ENCODE data around the gene GMDS.

Gene GMDS

DNA sequence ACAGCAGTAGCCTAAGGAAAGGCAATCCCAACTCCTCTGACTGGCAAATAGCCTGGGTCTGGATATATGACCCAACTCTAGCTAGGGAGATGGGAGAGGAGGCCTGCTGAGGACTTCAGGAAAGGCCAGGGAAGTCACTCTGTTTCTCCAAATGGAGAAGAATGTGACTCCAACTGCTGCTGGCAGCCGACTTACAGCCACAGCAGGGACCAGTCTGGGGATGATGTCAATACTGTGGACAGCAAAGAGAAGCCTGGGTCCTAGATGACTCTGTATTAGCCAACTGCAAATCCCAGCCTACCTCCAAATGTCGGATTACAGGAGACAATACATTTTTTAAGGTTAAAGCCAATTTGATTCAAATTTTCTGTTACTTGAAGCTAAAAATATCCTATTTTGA is 403.1 kb downstream of the GMDS start:
- in situ Hi-C loops (cut with HindIII; ENCODE audit: low sequenced_read_pairs), result no loop called here

DNA sequence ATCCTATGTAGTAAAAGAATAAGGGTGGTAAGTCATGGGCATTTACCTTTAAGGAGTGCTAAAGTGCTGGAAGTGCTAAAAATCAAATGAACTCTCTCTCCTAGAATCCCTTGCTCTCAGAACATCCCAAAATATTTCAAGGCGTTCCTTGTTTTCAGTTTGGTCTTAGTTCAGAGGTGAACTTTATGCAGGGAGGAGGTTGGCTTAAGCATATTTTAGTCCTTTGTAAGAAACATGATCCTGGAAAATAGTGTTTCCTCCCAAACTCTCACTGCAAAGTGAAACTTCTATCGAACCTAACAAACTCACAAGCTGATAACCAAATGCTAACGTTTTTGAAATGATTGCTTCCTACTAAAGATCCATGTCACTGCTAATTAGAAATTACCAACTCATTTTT is 404.3 kb downstream of the GMDS start:
- in situ Hi-C loops (cut with HindIII; ENCODE audit: low sequenced_read_pairs), result no loop called here

DNA sequence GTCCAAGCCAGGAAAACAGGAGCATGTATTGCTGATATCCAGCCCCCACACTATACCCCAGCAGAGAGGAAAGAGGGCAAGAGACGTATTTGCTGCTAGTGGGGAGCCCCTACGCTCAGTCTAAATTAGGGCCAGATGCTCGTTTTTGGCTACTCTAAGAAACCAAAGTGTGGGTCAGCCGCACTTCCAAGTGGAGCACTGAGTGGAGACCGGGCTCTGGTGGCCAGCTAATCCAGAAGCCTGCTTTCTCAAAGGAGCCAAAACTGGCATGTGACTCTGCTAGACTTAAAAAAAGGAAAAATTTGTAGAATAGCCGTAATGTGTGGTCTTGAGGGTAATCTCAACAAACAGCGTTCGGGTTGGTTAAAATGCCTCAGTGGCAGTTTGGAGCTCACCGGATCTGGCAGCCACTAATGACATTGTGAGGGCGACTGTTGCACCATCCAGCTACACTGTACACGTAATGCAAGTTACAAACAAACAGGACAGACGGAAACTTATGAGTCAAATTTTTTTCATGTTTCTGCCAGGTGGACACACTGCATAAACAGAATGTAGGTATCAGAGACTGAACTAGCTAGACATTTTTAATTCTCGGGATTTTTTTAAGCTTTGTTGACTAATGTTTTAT is 404.8 kb downstream of the GMDS start:
- in situ Hi-C loops (cut with HindIII; ENCODE audit: low sequenced_read_pairs), result no loop called here

DNA sequence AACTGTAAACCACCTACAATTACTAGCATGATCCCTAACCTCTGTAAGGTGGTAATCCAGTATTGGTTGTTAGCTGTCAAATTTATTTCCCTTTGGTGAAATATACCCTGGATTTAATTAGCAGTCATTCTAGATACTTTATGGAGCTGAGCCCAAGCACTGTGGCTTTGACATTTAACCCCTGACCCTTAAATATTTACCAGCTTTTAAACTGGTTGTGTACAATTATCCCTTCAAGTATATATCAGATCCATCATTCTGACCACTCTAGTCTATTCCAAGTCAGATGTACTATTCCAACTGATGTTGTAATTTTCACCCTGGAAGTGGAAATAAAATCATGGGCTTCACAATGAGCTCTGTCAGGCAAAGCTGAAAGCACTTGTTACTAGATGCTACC is 406.0 kb downstream of the GMDS start:
- in situ Hi-C loops (cut with HindIII; ENCODE audit: low sequenced_read_pairs), result no loop called here

DNA sequence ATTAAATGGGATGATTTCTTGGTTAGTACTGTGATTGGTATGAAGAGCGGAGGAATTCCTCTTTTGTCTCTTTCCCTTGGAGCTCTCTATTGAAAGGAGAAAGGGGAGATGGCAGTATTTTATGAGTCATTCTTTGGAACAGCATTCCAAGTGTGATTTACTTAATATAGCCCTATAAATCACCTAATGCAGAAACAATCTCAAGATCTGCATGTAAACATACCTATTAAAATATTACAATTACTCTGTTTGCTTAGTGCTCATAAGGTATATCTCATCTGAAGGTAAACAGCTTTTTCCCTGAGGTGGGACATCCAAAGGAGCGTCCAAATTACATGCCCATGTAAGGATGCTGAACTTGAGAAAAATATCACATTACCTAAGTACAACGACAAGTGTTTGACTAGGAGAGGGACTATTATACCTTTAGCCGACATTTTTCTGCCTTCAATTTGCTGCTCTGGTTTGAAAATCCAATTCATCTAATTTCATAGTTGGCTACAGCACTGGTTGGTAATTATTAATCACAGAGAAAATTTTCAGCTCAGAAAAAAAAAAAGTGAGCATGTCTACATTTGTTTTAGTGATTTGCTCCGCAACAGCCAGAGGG is 406.7 kb downstream of the GMDS start:
- in situ Hi-C loops (cut with HindIII; ENCODE audit: low sequenced_read_pairs), result no loop called here

DNA sequence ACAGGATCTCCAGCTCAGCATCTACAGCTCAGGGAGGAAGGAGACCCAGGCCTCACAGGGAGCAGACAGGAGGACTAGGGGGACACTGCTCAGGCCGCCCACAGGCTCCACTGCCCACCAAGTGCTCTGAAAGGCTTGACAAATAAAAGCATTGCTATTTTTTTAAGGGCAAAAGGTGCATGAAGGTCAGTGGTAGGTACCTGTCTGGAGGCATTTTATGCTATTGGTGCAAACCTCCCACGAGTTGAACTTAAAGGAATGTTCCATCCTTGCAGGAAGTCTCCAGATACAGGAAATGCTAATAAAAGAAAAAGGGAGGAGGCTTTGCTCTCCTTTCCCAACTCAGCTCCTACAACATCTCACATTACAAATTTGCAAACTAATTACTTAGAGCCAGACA is 407.6 kb downstream of the GMDS start:
- in situ Hi-C loops (cut with HindIII; ENCODE audit: low sequenced_read_pairs), result no loop called here

DNA sequence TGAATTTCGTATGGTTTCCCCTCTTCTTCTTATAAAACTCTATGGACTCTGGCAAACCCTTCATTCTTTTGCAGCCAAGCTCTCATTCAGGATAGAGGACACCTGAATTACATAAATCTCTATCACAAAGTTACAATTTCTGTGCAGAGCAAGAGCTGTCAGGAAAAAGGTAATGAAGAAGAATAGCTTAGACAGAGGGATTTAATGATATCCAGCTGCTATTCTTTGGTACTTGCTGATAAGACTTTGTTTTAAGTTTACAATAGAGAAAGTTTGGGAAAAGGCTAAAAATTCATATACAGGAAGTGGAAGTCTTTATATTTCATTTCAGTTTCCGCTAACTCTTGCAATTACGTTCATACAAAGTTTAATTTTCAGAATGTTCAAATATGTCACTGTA is 408.7 kb downstream of the GMDS start:
- in situ Hi-C loops (cut with HindIII; ENCODE audit: low sequenced_read_pairs), result no loop called here

DNA sequence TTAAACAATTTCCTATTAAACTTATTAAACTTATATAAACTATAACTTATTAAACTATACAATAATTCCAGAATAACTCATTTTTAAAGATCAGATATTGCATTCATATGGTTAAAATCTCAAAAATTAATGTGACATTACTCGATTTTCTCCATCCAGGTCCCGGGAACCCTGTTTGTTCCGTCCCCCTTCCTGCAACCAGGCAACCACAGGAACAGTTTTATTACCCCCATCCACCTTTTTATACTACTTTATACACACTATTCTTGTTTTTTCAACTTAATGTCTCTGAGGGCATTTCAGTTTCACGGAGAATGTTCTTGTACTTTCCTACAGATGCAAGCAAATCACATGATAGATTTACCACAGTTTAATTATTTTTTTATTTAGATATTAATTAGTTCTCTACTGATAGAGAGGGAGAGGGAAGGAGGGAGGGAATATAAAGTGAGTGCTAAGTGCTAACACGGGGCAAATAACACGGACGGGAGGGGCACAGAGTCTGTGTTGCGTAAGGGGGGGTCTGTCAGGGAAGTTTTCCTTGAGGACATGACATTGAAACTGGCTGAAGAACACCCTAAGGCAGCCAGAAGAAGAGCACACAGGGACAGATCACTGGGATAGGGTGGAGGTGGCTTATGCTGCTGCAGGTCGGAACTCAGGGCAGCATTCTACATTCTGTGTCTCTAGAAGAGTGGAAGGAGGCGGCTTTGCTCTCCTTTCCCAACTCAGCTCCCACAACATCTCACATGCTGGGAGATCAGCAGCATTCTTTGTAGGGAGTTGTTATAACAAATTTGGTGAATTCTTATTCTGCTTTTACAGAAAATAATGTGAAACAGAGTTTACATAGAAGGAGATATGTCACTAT is 410.5 kb downstream of the GMDS start:
- in situ Hi-C loops (cut with HindIII; ENCODE audit: low sequenced_read_pairs), result no loop called here

DNA sequence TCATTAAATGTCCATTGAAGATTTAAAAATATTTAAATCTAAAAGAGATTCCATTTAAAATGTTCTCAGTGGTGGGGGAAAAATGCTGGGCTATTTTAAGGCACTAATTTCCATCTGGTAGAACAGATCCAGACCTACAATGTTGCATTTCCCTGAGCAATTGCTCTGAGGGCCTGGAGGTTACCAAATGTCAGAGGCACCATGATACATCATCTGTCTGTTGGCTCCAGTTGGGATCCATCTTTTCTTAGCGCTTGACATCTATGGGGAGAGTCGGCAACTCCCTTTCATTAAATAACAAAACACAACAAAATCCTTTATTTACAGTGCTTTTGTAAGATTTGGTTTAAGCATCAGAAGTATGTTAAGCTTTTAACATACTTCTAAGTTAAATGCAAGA is 411.2 kb downstream of the GMDS start:
- in situ Hi-C loops (cut with HindIII; ENCODE audit: low sequenced_read_pairs), result no loop called here

DNA sequence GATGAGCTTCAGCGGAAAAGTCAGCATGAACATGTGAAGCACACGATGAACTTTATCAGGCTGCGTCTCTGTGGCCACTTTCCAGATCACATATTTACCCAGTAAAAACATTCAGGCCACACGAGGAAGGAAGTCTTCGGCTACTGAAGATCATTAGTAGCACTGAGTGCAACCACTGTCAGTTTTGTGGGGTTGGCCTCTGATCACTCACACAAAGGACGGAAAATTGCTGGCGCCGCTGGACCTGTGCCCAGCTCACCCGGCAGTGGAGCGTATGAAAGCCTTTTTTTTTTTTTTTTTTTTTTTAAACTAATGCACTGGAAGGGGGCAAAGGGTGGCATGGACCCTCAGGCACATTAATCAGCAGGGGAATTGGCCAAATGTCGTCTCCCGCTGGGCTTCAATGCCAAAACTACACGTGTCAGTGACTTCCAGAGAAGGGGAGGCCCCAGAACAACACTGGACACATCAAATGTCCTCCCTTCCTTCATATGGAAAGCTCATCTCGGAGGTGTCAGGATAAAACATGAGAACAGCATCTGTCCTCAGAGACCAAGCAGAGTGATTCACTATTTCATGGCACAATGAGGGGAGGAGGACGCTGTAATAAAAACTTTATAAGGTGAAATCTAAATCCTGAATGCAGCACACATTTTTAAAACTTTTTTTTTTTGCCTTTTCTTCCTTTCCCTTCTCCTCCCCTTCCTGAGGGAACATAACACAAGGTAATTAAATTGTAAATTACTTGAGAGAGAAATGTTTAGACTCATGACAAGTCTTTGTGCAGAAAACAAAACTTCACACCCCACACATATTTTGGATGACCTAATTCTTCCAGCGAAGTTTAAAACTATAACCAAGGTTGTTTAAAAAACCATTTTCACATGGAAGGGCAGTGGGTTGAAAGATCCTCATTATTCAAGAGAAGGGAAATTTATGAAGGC is 412.3 kb downstream of the GMDS start:
- in situ Hi-C loops (cut with HindIII; ENCODE audit: low sequenced_read_pairs), result no loop called here

DNA sequence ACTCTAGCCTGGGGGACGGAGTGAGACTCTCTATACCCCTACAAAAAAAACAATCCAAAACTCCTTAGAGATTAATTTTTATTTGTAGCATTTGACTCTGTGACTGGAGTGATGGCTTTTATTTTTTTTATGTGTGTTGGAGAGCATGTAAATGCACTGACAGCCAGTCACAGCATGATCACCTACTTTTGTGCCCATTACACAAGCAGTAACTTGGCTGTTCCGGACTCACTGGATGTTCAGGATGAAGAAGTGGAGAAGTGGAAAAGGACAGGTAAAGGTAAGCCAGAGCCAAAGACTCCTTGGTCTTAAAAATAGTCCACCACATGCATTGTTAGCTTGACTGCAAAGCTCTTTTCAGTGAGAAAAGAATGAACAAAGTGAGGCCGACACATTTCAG is 413.0 kb downstream of the GMDS start:
- in situ Hi-C loops (cut with HindIII; ENCODE audit: low sequenced_read_pairs), result no loop called here

DNA sequence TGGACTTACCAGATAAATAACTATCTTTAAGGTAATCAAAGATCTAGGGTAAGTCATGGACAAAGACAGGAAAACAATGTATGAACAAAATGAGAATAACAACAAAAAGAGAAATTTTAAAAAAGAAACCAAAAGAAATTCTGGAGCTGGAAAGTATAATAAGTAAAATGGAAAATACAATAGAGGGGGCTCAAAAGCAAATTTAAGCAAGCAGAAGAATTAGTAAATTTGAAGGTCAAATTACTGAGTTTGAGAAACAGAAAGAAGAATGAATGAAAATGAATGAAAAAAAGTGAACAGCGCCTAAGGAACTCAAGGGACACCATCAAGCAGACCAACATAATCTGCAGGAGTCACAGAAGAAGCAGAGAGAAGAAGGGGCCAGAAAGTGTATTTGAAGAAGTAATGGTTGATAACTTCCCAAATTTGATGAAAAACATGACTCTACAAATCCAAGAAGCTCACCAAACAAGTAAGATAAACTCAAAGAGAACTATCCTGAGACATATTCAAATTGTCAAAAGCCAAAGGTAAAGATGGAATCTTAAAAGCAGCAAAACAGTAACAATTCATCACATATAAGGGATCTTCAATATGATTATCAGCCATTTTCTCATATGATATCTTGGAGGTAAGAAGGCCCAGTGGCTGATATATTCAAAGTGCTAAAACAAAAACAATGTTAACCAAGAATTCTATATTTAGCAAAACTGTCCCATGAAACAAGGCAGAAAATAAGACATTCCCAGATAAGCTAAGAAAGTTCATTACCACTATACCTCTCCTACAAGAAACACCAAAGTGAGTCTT is 417.2 kb downstream of the GMDS start:
- in situ Hi-C loops (cut with HindIII; ENCODE audit: low sequenced_read_pairs), result no loop called here

DNA sequence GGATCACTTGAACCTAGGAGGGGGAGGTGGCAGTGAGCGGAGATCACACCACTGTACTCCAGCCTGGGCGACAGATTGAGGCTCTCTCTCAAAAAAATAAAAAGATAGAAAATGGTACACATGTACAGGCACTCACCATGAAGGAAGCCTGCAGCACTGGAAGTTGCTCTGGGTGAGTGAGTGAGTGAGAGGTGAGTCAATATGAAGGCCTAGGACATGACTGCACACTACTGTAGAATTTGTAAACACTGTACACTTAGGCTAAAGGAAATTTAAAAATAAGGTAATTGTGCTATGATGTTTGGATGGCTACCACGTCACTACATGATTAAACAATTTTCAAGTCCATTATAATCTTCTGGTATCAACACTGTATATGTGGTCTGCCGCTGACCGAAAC is 419.5 kb downstream of the GMDS start:
- in situ Hi-C loops (cut with HindIII; ENCODE audit: low sequenced_read_pairs), result no loop called here

DNA sequence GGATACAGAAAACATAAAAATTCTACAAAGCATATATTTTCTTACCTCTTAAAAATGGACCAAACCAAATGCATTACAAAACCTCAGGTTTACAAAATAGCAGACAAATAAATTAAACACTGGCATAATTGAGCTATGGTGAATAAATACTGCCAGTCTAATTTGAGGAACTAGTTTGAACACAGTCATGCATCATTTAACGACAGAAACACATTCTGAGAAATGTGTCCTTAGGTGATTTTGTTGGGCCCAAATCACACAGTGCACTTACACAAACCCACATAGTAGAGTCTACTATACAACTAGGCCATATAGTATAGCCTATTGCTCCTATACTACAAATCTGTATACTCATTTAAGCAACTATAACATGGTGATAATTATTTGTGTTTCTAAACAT is 420.1 kb downstream of the GMDS start:
- in situ Hi-C loops (cut with HindIII; ENCODE audit: low sequenced_read_pairs), result no loop called here

DNA sequence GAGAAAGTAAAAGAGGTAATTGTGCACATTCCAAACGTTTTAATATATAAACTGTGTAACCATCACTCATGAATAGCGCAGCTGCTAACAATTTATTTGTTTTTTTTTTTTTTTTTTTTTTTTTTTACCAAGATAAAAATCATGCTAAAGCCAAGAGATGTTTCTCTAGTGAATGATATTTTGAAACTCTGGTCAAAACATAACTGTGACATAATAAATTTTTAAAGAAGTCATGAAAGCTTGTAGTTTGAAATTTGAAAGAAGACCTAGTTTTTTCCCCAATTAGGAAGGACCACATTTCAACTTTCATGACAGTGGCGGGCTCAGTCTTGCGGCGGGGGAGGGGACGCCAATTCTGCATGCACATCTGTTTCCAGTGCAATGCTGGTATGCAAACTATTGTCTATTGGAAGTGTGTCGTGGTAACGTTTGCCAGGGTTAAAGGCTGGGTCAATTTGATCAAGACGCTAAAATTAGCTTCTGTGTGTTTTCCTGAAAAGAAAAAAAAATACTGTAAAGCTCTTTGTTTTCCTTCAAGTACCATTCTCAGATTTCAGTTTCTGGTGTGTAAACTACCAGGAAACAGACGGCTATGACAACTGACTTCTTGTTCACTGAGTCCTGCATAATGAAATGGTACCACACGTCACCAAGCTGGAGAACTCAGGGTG is 423.8 kb downstream of the GMDS start:
- in situ Hi-C loops (cut with HindIII; ENCODE audit: low sequenced_read_pairs), result no loop called here

DNA sequence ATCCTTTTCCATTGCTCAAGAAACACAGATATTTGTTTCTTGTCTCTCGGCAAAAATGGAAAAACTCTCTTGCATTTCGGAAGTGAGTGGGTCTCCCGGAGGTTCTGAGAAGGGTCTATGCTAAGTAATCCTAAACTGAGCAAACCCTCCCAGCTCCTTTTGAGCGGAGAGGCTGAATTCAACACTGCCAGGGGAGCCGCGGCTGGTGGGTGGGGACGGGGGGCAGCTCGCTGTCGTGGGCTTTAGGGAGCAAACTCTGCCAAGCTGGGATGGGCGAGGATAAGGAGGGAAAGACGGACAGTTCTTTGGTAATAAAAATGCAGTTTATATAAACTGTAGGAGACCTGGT is 424.3 kb downstream of the GMDS start:
- in situ Hi-C loops (cut with HindIII; ENCODE audit: low sequenced_read_pairs), result no loop called here

DNA sequence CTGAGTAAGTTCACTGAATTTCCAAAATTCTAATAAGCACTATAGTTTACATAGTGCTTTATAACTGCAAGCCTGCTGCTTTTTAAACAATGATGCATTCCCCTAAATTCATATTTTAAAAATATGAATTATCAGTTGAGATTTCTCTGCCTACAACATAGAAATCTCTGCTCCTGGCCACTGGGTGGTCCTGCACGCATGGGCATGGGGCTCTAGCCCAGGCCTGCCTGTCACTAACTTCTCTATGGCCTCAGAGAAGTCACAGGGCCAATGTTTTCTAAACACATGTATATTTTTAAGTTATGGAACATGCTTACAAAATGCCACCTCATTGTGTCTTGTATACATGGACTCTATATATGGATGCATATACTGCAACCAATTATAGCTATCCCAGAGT is 424.7 kb downstream of the GMDS start:
- in situ Hi-C loops (cut with HindIII; ENCODE audit: low sequenced_read_pairs), result no loop called here

DNA sequence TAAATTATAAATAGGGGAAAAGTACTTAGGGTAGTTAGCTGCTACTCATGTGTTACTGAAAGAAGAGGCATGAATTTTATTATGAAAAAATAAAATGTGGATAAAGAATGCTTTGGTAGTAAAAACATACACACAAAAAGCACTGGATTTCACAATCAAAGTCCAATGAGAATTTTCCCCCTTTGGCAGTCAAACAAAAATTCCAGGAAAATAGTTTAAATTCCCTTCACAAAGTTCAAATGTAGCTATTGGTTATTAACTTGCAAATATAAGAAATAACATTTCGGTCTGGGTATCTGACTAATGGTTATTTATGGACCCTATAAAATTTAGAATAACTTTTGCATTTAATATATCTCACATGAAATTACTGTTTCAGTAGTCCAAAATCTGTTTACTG is 425.2 kb downstream of the GMDS start:
- in situ Hi-C loops (cut with HindIII; ENCODE audit: low sequenced_read_pairs), result no loop called here

DNA sequence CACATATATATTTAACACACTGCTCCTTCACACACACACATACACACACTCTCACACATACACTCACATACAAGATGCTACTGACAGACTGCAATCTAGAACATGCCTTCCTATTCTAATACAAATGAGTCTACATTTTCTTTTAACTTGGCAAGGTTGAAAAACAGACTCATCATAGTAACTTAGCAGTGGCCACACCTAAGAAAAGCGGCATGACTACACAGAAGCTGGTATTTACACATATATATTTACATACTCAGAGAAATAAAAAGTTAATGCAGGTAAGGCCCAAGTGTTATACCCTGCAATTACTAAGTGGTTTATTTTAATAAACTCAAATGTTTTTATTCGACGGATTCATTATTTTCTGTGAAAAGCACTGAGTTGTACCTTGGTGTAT is 426.4 kb downstream of the GMDS start:
- in situ Hi-C loops (cut with HindIII; ENCODE audit: low sequenced_read_pairs), result no loop called here
